Smooth muscle cell (in vitro differentiated cells): Measurements from ENCODE around the gene CREB5. TPM values are rescaled to one million over a fixed set of nuclear protein-coding genes. Genes with fewer than 3 reads are reported as not detected.
A peak's percentile ranks its signal among the peaks of the same experiment; 100 is the strongest.

ENCODE experiments used
- DNase-seq: peaks from one replicate; lab custom pipeline; 2025; ENCODE audit not compliant: unreplicated experiment; lab: John Stamatoyannopoulos, UW
- H2AFZ ChIP-seq: fragments of 200-600 bp; sonication (generic); 2 replicates; pipeline ENCODE4 v1.6.0; 2016; ENCODE audit warnings: antibody characterized with exemption, low read depth, mild to moderate bottlenecking
- H3F3A ChIP-seq: fragments of 200-600 bp; sonication (generic); 2 replicates; pipeline ENCODE4 v1.6.0; 2017; ENCODE audit warnings: antibody characterized with exemption, low read depth
- H3K27ac ChIP-seq: fragments of 200-600 bp; sonication (generic); 2 replicates; pipeline ENCODE4 v1.5.1; 2016; ENCODE audit warnings: low read depth, mild to moderate bottlenecking
- H3K27me3 ChIP-seq: fragments of 200-600 bp; sonication (generic); 2 replicates; pipeline ENCODE4 v1.6.1; 2016; ENCODE audit warnings: low read depth, mild to moderate bottlenecking
- H3K36me3 ChIP-seq: fragments of 200-600 bp; sonication (generic); 2 replicates; pipeline ENCODE4 v1.5.1; 2016; ENCODE audit warnings: low read depth
- H3K4me1 ChIP-seq: fragments of 200-600 bp; sonication (generic); 2 replicates; pipeline ENCODE4 v1.5.1; 2016; ENCODE audit warnings: low read depth
- H3K4me2 ChIP-seq: fragments of 200-600 bp; sonication (generic); 2 replicates; pipeline ENCODE4 v1.6.0; 2016; ENCODE audit warnings: mild to moderate bottlenecking
- H3K4me3 ChIP-seq: fragments of 200-600 bp; sonication (generic); 2 replicates; pipeline ENCODE4 v1.5.1; 2016; ENCODE audit warnings: mild to moderate bottlenecking
- H3K79me2 ChIP-seq: fragments of 200-600 bp; sonication (generic); 2 replicates; pipeline ENCODE4 v1.6.0; 2016; ENCODE audit warnings: low read depth, mild to moderate bottlenecking
- H3K9ac ChIP-seq: fragments of 200-600 bp; sonication (generic); 2 replicates; pipeline ENCODE4 v1.6.0; 2016; ENCODE audit warnings: low read depth
- H3K9me3 ChIP-seq: fragments of 200-600 bp; sonication (generic); replicated peaks from 2 replicates; pipeline ENCODE4 v1.5.1; 2016; ENCODE audit warnings: low read depth
- H4K20me1 ChIP-seq: fragments of 200-600 bp; sonication (generic); 2 replicates; pipeline ENCODE4 v1.6.0; 2016; ENCODE audit warnings: low read depth
- WGBS: methylation state at CpG from one replicate; pipeline ENCODE4 v1.1.7; 2016; ENCODE audit warnings: low lambda C conversion rate; 5-methylcytosine and 5-hydroxymethylcytosine counted together
- polyA plus RNA-seq: library from polyadenylated mRNA; unstranded; fragments of >200 nt; fragmentation: Nextera tagmentation; extraction: Ambion mirVana; gene quantifications from 2 replicates; pipeline ENCODE4 v1.2.1, GENCODE V29; 2016
- total RNA-seq: library from RNA; depleted of rRNA; stranded (reverse); fragments of >200 nt; gene quantifications from 2 replicates; pipeline ENCODE4 v1.2.3, GENCODE V29; 2014
- TF ChIP-seq, protein P1 (sequence below): fragments of 200-600 bp; sonication (generic); IDR thresholded peaks from 2 replicates; pipeline ENCODE4 v1.5.1; 2017; ENCODE audit warnings: borderline replicate concordance, mild to moderate bottlenecking, antibody characterized with exemption; ENCODE audit not compliant: insufficient read depth, poor library complexity, severe bottlenecking

The CREB5 gene
- total and polyA plus RNA-seq, 2 experiments from 2014 or later: 6.2 to 18.2 TPM

DNA sequence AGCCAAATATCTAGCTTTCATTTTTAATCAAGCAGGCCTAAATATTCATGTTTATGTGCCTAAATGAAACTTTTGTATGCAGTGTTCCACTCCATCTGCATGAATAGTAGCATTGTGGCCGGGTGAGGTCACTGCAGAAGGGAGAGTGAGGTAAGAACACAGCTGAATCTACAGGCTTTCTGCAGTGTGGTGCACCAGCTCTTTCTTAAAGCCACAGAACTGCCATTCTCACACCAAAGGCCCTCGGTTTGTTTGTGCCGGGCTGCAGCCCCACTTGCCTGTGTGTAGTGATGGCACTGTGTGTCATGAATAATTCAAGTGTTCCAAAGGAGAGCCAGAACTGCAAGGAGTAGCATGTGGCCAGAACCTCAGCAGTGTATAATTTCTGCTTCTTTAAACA is 341.7 kb downstream of the CREB5 start:
- Histone ChIP-seq H3K9ac (no peak overlapping the region), H3K27ac (no peak overlapping the region), H3K9me3 (no peaks in the 10 kb centered on the region), H3K27me3 (no peaks in the 10 kb centered on the region), H4K20me1 (no peaks in the 10 kb centered on the region), H3K4me2 (no peak overlapping the region), H3K36me3 (no peaks in the 10 kb centered on the region), H3K4me3 (no peak overlapping the region), H3F3A (peaks cover 2% of the 10 kb centered on the region), H2AFZ (no peak overlapping the region), H3K4me1 (peaks cover 14% of the 10 kb centered on the region), H3K79me2 (no peaks in the 10 kb centered on the region)
- TF ChIP-seq, protein P1, sequence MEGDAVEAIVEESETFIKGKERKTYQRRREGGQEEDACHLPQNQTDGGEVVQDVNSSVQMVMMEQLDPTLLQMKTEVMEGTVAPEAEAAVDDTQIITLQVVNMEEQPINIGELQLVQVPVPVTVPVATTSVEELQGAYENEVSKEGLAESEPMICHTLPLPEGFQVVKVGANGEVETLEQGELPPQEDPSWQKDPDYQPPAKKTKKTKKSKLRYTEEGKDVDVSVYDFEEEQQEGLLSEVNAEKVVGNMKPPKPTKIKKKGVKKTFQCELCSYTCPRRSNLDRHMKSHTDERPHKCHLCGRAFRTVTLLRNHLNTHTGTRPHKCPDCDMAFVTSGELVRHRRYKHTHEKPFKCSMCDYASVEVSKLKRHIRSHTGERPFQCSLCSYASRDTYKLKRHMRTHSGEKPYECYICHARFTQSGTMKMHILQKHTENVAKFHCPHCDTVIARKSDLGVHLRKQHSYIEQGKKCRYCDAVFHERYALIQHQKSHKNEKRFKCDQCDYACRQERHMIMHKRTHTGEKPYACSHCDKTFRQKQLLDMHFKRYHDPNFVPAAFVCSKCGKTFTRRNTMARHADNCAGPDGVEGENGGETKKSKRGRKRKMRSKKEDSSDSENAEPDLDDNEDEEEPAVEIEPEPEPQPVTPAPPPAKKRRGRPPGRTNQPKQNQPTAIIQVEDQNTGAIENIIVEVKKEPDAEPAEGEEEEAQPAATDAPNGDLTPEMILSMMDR: no peak
- no peak for DNase-seq
- WGBS: 76% methylated on average over 3 of the region's 3 CpGs

DNA sequence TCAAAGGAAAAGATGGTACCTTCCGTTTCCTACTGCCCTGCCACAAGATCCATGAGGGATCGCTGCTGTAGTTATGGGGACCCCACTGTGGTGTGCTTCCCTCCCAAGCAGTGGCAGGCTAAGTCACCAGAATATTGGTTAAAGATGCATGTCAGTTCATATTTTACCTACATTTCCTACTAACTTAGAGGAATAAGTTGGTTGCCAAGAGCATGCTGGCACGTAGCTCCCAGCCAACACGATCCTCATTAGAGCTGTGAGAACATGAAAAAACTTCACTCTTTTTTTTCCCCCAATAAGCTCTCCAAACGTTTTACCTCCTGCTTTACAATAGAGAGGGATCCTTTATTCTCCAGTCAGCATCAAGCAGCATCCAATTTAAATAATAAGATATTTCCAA is 342.1 kb downstream of the CREB5 start:
- TF ChIP-seq, protein P1: no peak
- DNase-seq: no peak
- Histone ChIP-seq H3K4me1 (peaks cover 16% of the 10 kb centered on the region), H2AFZ (no peak overlapping the region), H3K4me3 (no peak overlapping the region), H3K27ac (no peak overlapping the region), H3K36me3 (no peaks in the 10 kb centered on the region), H3F3A (peaks cover 2% of the 10 kb centered on the region), H3K4me2 (no peak overlapping the region), H3K27me3 (no peaks in the 10 kb centered on the region), H3K9me3 (no peaks in the 10 kb centered on the region), H3K79me2 (no peaks in the 10 kb centered on the region), H4K20me1 (no peaks in the 10 kb centered on the region), H3K9ac (no peak overlapping the region)
- 94% methylated on average over 5 of the region's 5 CpGs for WGBS

DNA sequence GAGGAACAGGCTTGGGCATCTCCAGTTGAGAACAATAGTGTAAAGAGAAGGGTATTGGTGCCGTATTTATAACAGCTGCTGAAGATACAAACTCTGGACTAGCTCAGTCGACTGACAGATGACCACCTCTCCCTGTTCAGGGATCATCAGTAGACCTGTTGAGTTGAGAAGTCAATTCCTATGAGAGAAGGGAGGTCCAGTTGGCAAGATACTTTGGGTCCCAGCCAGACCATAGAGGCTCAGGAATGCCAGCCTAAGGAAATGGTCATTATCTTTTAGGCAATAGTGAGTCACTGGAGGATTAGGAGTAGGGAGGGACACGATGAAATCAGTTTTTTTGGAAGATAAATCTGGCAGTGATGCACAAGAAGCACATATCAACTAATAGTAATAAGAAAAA is 342.9 kb downstream of the CREB5 start:
- H3K4me1 ChIP-seq: peaks cover 22% of the 10 kb centered on the region
- H3K79me2 ChIP-seq: no peaks in the 10 kb centered on the region
- H3K27ac ChIP-seq: no peak overlapping the region
- WGBS: 69% methylated on average over 3 of the region's 3 CpGs
- TF ChIP-seq, protein P1: no peak
- no peaks in the 10 kb centered on the region for H3K36me3 ChIP-seq
- no peaks in the 10 kb centered on the region for H3K9me3 ChIP-seq
- H3K9ac ChIP-seq: no peak overlapping the region
- H3K4me2 ChIP-seq: peak overlapping the region; percentile 12
- no peak overlapping the region for H3K4me3 ChIP-seq
- H3K27me3 ChIP-seq: no peaks in the 10 kb centered on the region
- H3F3A ChIP-seq: peaks cover 2% of the 10 kb centered on the region
- DNase-seq: no peak
- no peak overlapping the region for H2AFZ ChIP-seq
- H4K20me1 ChIP-seq: no peaks in the 10 kb centered on the region

DNA sequence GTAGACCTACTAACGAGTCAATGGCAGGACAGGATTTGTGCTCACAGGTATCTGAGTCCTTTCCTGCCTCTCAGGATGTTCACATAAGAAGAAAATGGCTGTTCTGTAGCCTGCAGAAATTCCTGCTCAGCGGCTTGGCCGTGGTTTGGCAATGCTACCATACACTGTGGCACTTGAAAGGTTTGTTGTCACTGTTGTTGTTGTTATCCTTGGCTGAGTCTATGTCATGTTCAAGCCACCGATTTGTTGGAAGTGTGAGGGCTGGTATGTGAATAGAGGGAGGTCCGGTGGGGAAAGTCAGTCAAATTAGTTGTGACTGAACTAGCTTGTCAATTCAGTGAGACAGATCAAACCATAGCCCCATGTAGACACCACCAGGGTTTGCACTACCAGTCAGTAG is 345.9 kb downstream of the CREB5 start:
- TF ChIP-seq, protein P1: no peak
- no peaks in the 10 kb centered on the region for H3K36me3 ChIP-seq

More for the DNA sequence above, 345.9 kb downstream of the CREB5 start:
- Histone ChIP-seq H3K4me2 (no peak overlapping the region), H3K27me3 (no peaks in the 10 kb centered on the region), H3K27ac (no peak overlapping the region), H3K79me2 (no peaks in the 10 kb centered on the region), H3K9ac (no peak overlapping the region), H2AFZ (no peak overlapping the region), H3K9me3 (no peaks in the 10 kb centered on the region), H3K4me1 (peaks cover 11% of the 10 kb centered on the region), H3F3A (no peaks in the 10 kb centered on the region), H4K20me1 (no peaks in the 10 kb centered on the region), H3K4me3 (no peak overlapping the region)
- WGBS: 96% methylated on average over 5 of the region's 5 CpGs
- no peak for DNase-seq
